T-helper 9 cell (primary cell): Measurements from ENCODE around the gene HES1.
"Not testable (repeated sequence)": the region's sequence is repeated elsewhere in the genome, so short reads cannot be mapped to it uniquely, and the experiment has no call there.

Experiments
- DNase-seq: peaks from one replicate; pipeline ENCODE4 v3.0.0-alpha.2; 2020

Gene HES1

GRCh38 chr3:194128919-194129295, 7.0 kb upstream of the HES1 start:
- DNase-seq, result not testable (repeated sequence)

- DNase-seq, result no peak
Measured at GRCh38 chr3:194129581-194130133, 6.3 kb upstream of the HES1 start.

- no peak for DNase-seq
Measured at GRCh38 chr3:194130188-194130587, 5.8 kb upstream of the HES1 start.

GRCh38 chr3:194130807-194131589, 5.0 kb upstream of the HES1 start:
- DNase-seq, result no peak

- DNase-seq, result no peak
Measured at GRCh38 chr3:194132465-194133286, 3.3 kb upstream of the HES1 start.

- DNase-seq, result no peak
Measured at GRCh38 chr3:194133661-194134230, 2.2 kb upstream of the HES1 start.

- DNase-seq, result peak; percentile 32
Measured at GRCh38 chr3:194134231-194134756, 1.7 kb upstream of the HES1 start.

- DNase-seq, result peak; percentile 57
Measured at GRCh38 chr3:194134757-194135515, 1.0 kb upstream of the HES1 start.

- DNase-seq, result no peak
Measured at GRCh38 chr3:194135516-194135805, 487 bp upstream of the HES1 start.

GRCh38 chr3:194136519-194137007, 615 bp downstream of the HES1 start:
- DNase-seq, result no peak

GRCh38 chr3:194137008-194137505, 1.1 kb downstream of the HES1 start:
- peak; percentile 17 for DNase-seq

GRCh38 chr3:194137506-194138474, 1.8 kb downstream of the HES1 start:
- peak; percentile 19 for DNase-seq

GRCh38 chr3:194138732-194139070, 2.8 kb downstream of the HES1 start:
- DNase-seq, result no peak

GRCh38 chr3:194139071-194139813, 3.3 kb downstream of the HES1 start:
- no peak for DNase-seq

- no peak for DNase-seq
Measured at GRCh38 chr3:194139814-194140391, 4.0 kb downstream of the HES1 start.

GRCh38 chr3:194140520-194141414, 4.8 kb downstream of the HES1 start:
- DNase-seq, result no peak

- peak; percentile 38 for DNase-seq
Measured at GRCh38 chr3:194141415-194142155, 5.6 kb downstream of the HES1 start.
